NCI-H446 treated with DMSO at 0.1 percent for 48 hours (cell line): ENCODE data around the gene SYTL3.
"Not testable (repeated sequence)": the region's sequence is repeated elsewhere in the genome, so short reads cannot be mapped to it uniquely, and the experiment has no call there.

Source experiments
- DNase-seq: peaks from one replicate; lab custom pipeline; 2025; lab: John Stamatoyannopoulos, UW

SYTL3 gene

DNA sequence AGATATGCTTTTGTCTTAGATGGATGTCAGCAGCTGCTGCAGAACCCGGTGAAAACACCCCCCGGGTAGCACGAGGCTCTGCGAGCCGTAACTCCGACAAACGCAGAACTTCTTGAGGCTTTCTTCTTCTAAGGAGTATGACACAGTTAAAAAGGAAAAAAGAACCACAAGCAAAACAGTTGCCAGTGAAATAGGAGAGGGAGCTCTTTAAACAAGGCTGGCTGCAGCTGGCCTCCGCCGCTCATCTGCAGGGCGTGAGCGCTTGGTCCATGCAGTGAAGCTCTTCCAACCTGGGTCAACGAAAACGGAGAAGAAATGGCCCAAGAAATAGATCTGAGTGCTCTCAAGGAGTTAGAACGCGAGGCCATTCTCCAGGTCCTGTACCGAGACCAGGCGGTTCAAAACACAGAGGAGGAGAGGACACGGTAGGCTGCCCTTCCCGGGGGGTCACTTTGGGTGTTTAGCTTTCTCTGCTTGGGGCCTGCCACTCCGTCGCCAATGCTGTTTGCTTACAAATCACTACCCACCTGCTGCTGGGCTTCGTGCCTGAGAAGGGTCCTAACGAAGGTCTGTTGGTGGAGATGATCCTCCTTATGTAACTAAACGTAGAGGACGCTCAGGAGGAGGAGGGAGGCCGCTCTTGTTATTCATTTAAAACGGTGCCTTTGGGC lies 13.2 kb downstream of the SYTL3 start:
- DNase-seq = no peak

DNA sequence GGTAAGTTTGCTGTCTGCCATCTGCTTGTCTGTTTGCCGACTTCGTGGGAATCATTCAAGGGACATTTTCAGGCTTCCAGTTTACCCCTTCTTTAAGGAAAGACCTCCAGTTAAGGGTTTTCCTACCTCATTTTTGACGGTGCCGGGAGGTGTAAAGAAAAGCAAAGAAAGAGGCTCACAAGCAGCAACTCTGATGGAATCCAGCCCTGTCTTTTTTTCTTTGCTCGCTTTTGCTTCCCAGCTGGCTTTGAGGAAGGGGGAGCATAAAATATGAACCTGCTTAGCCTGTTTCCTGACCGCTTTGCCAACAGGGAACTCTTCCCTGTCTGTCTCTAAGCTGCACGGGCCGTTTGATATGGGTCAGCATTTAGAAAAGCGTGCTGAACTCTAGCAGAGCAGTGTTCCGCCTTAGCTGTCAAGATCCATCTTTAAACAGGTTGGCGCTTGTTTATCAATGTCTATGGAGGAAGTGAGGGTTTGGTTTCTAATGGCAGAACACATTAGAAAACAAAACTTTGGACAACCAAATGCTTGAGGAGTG lies 13.8 kb downstream of the SYTL3 start:
- DNase-seq = no peak

DNA sequence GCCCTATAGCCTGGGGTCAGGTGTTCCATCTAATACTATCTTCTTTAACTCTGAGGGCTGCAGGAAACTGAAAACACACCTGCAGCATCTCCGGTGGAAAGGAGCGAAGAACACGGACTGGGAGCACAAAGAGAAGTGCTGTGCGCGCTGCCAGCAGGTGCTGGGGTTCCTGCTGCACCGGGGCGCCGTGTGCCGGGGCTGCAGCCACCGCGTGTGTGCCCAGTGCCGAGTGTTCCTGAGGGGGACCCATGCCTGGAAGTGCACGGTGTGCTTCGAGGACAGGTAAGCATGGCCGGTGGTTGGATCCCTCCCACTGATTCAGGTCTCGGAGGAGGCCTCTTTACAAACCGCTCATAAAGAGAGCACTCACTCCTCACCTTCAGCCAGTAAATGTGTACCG lies 15.5 kb downstream of the SYTL3 start:
- DNase-seq = no peak

DNA sequence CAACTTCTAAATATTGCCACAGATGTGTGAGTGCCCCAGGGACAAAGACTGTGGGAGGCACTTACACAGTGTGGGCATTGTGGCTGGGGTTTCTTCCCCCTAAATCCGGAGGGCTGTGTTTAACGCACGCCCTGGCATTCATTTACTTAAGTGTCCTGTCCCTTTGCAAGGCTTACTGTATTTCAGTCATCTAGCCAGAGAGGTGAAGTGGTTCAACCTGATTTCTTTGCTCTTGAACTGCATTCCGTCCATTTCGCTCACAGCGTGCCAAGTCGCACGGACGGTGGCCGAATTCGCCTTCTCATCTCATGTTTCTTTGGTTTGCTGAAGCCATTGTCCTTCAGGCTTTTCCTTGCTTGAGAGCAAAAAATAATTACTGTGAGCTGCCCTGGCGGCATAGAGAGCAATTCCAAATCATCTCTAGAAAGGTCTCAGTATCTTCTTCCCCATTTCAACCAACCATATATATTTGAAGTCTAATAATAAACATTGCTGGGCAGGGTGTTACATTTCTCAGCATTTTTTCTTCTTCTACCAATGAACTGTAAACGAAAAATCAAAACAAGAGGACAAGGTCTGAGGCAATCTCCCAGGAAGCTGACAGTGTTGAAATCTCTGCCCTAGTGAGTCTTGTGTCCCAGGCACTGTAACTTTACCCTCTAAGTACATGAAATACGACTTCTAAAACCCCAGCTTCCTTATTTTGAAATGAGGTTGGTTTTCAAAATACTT lies 16.9 kb downstream of the SYTL3 start:
- no peak for DNase-seq

DNA sequence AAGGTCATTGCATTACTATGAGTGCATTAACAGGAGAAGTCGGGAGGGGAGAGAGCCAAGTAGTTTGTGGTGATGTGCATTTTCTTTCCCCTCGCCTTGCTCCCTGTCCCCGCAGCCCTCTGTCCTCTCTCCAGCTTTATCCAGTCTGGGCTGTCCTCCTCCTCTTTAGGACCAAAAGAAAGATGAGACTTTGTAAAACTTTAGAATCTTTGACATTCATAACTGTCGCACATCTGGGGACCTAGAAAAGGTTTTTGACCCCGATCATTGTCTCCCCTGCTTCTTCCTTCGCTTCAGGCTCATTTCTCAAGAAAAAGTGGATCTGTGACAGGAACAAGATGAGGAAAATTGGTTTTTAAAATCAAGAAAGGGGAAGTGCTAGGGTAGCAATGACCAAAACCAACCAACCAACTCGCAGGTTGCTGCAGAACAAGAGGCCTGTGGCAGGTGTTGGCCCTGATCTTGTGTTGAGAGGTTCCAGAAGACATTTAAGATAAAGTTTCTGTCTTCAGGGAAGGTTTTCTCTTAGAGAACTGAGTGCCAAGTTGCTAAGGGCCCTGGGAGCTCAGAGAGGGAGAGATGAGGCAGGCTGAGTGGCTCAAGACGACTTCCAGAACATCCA lies 17.6 kb downstream of the SYTL3 start:
- DNase-seq = no peak

DNA sequence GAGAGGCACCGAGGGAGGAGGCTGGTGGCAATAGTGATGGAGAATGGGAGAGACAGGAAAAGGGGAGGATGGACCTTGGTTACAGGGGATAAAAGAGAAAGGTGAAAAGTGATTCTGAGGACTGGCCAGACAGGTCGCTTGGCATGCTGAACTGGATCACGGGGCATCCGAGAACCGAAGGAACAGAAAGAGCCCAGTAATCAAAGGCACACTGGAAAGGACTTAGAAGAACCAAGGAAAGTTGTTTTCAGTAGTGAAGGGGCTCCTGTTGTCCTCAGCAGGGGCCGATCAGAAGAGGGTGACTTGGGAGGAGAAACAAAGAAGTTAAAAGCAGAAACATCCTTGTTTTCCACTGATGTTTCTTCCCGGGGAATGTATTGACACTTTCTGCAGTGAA lies 18.9 kb downstream of the SYTL3 start:
- DNase-seq = no peak

DNA sequence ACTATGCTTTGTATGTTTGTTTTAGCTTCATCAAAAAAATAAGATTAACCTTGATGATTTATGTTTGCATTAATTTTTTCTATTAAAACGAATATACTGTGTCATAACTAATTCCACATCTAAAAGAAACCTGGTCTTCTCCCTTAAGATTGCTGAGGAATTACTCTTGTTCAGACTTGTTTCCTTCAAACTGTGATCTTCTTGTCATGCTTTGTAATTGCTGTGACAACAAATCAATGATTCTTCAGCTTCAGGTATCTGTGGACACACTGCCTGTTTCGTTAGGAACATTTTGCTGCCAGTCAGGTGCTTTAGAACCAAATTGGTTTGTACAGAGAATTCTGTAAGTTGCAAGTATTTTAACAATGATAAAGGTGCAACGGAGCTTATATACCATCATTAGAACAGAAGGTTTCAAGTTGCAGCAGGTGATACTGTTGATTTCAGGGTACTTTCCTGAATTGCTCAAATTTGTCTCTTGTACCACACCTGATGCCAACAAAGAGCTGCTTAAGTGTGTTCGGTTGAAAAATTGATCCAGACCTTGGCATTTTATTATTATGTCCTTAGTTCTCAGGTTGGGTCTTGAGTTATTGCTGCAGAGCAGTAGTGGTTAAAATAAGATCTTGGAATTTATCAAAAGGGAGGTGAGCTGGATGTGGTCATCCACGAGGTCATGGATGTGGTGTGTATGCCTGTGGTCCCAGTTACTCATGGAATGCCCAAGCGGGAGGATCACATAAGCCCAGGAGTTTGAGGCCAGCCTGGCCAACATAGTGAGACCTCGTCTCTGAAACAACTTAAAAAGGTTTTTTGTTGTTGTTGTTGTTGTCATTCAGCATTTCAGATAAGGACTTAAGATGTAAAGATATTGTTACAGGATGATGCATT lies 19.5 kb downstream of the SYTL3 start:
- DNase-seq = no peak

DNA sequence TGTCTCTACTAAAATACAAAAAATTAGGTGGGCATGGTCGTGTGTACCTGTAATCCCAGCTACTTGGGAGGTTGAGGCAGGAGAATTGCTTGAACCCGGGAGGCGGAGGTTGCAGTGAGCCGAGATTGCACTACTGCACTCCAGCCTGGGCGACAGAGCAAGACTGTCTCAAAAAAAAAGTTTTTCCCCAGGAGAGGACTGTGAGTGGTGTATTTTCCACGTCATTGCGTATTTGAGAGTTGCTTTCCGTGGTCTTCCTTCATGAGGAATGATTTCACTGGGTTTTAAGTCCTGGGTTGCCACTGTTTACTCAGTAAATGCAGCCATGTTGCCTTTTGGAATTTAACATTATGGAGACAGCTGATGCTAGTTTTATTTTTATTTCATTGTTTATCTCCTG lies 22.3 kb downstream of the SYTL3 start:
- DNase-seq = not testable (repeated sequence)

DNA sequence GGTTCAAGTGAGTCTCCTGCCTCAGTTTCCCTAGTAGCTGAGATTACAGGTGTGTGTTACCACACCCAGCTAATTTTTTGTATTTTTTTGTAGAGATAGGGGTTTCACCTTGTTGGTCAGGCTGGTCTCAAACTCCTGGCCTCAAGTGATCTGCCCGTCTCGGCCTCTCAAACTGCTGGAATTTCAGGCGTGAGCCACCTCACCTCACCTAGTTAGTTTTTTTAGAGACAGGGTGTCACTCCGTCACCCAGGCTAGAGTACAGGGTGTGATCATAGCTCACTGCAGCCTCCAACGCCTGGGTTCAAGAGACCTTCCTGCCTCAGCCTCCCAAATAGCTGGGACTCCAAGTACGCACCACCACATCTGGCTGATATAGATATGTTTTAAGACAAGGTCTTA lies 22.9 kb downstream of the SYTL3 start:
- DNase-seq = no peak

DNA sequence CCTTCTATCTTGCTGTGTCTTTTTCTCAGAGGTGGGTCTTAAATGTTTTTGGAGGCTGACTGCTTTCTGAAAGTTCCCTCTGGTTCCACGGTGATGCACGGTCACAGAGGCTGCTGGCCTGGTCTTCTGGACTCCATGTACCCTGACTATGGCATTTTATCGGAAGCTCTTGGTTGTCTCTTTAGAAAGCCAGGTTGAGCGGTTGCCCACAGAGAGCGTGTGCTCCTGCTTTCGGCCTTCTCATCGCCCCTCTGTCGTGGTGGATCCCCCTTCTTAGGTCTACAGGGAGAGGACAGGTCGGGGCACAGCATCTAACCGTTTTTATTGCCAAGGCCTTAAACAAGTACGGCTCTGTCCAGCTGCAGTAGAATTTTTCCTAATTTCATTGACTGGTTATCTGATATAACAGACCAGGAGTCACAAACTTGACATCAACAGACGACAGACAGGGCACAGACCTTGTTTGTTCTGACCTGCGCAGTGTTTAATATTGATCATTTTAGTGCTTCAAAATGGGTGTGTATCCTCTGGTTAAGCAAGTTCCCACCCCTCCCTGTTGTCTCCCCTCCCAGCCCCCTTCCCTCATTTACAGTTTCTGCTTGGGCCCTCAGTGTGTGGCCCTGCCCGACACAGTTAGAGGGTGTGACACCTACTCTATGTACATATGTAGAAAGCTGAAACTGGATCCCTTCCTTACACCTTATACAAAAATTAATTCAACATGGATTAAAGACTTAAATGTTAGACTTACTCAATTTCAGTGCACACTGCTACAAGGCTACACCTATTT lies 24.7 kb downstream of the SYTL3 start:
- DNase-seq = no peak

DNA sequence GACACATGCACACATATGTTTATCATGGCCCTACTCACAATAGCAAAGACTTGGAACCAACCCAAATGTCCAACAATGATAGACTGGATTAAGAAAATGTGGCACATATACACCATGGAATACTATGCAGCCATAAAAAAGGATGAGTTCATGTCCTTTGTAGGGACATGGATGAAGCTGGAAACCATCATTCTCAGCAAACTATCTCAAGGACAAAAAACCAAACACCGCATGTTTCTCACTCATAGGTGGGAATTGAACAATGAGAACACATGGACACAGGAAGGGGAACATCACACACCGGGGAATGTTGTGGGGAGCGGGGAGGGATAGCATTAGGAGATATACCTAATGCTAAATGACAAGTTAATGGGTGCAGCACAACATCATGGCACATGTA lies 27.2 kb downstream of the SYTL3 start:
- not testable (repeated sequence) for DNase-seq

DNA sequence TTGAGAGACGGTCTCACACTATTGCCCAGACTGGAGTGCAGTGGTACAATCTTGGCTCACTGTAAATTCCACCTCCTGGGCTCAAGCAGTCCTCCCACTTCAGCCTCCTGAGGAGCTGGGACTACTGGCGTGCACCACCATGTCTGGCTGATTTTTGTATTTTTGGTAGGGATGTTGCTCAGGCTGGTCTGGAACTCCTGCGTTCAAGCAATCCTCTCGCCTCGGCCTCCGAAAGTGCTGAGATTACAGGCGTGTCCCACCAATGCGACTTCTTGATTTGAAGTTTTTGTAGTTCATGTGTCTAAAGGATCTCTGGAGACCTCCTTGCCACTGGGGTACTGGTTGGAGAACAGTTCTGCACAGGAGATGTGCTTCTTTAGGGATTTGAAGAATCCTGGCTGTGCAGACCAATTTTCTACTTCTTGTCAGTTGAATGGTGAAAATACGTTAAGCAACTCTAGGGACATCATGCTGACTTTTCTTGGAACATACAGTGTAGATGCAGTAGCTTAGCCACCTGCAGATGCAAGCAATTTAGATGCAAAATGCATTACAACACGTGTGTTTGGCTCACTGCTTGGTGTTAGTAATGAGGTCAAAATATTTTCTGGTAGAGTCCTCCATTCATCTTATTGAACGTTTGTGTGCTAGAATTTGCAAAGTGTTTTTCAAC lies 28.2 kb downstream of the SYTL3 start:
- no peak for DNase-seq

DNA sequence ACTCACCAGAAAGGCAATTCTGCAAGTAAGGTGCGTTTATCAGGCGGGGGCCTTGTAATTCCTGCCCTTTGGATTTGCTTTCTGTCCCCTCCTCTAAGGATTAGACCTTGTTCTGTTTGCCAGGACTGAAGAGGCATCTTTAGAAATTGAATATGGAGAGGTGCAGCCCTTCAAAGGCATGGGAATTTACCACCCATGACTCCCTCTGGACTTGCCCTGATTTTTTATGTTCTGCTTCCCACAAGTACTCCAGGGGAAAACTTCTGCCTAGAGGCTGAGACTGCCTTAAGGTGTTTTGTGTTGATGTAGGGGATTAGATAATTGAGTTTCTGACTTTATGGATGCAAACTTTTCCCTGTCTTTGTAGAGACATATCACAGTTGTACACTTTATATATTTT lies 30.2 kb downstream of the SYTL3 start:
- DNase-seq = no peak

DNA sequence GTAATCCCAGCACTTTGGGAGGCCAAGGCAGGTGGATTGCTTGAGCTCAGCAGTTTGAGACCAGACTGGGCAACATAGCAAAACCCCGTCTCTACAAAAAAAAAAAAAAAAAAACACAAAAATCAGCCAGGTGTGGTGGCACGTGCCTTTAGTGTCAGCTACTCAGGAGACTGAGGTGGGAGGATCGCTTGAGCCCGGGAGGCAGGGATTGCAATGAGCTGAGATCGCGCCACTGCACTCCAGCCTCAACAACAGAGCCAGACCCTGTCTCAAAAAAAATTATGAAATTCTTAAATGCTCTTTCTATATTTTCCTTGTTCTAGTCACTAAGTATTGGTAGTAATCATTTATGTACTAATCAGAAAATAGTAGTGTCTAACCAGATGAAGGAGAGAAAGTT lies 30.6 kb downstream of the SYTL3 start:
- no peak for DNase-seq

DNA sequence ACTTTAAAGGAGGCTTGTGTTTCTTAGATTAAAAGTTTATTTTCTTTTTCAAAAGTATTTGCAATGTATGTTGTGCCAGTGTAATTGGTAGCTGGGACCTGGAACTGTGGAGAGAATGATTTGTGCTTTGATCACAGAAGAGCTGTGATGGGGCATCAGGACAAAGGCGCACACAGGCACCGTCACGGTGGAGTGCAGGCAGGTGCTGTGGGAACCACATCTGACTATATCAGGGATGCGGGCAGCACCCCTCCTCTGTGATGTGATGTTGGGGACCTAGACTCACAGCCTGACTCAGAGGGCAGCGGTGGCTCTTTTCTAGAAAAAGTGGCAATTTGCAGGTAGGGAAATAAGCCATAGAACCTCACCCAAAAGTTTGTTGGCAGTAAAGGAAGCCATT lies 34.5 kb downstream of the SYTL3 start:
- no peak for DNase-seq

DNA sequence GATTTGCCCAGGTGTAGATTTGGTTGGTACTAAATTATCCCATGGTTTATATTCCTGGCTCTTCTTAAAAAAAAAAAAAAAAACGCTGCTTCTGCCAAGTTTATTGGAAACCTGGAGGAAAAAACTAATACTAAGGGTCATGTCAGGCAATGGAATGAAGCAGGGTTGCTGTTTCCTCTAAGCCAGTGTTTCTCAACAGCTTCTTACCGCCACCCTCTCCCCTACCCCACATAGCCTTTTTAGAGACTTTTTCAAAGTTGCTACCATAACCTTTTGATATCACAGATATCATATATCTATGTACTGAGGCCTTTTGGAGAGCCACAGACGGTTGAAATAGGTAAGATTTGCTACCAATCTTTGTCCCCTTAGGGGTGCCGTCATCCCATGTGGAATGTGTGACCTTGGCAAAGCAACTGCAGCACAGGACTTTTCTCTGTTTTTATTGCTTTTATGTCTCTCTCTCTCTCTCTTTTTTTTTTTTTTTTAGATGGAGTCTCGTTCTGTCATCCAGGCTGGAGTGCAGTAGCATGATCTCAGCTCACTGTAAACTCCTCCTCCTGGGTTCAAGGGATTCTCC lies 35.0 kb downstream of the SYTL3 start:
- DNase-seq = no peak

DNA sequence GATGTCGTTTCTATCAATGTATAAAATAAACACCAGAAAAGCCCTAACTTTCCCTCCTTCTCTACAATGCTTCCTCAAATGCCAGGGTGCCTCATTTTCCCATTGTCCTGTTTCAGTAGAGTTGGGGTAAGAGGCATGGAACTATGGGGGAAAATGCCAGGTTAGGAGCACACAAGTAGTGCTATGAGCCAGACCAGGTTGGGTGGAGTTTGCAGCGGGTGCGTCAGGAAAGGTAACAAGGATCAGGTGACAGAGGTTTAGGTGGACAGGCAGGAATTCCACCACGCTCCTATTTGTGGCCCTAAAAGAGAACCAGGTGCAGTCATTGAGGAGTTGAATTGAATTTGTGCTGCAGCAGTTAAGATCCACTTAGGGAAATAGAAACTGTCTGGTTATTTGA lies 36.5 kb downstream of the SYTL3 start:
- DNase-seq = no peak

DNA sequence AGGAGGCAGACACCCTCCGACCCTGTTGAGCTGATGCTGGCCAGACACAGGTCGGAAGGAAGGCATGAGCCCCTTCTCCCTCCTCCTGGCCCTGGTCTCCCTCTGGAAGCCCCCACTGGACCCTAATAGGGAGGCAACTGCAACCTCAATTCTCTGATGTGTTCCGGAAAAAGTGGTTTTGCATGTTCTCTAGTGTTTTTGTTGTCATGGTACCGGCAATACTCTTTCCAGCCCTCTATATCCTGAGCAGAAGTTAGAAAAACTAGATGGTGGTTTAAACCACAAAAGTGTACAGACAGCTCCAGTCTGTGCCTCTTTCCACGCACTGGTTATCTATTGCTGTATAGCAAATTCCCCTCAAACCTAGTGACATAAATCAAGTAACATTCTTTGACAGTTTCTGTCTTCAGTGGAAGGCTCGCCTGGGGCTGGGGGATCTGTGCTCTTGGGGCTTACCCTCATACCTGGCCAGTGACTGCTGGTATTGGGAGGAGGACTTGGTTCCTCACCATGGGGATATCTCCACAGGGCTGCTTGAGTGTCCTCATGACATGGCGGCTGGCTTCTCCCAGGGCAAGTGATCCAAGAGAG lies 37.0 kb downstream of the SYTL3 start:
- DNase-seq = no peak

DNA sequence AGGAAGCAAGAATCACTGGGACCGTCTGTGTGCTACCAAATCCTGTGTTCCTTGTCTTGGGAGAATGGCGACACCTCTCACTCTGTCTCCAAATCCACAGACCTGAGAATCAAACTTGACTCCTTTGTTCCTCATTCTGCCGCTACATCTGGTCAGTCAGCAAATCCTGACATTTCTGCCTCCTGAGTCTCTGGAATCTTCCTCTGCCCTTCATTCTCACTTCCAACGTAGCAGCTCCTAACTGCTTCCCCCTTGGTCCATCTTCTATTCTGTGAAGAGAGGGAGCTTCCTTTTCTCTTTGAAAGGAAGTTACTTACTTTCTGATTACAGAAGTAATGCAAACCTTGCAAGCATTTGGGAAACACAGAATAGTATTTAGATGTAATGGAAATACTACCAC lies 37.7 kb downstream of the SYTL3 start:
- DNase-seq = no peak

DNA sequence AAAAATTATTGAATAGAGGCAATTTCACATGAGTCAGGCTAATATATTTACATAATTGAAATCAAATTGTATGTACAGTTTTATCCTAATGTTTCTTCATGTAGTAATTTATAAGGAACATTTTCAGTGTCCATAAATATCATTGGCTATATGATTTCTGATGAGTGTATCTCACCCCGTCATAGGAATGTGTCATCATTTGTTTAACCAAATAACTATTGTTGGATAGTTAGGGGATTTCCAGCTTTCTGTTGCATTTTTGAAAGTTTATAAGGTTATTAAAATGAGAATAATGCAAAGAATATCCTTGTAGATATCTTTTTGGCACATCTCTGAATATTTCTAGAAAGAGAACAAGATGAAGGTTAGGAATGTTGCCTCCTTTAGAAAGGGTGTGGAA lies 39.0 kb downstream of the SYTL3 start:
- no peak for DNase-seq
